ENCODE results near the gene LAMA2. TPM values are rescaled to one million over a fixed set of nuclear protein-coding genes. Genes with fewer than 3 reads are reported as not detected.
A peak's percentile ranks its signal among the peaks of the same experiment; 100 is the strongest.

Gene LAMA2
- total RNA-seq, 1 experiment from 2014 or later: 1.3 TPM

GRCh38 chr6:129446272-129447197, 563.6 kb downstream of the LAMA2 start:
- DNase-seq (ENCODE audit: low read depth, low spot score): no peak
- in situ Hi-C loops (cut with HindIII; ENCODE audit: low pct_unique_long_range_greater_than_20kb, low sequenced_read_pairs): no loop called here

GRCh38 chr6:129447198-129447565, 564.2 kb downstream of the LAMA2 start:
- in situ Hi-C loops (cut with HindIII; ENCODE audit: low pct_unique_long_range_greater_than_20kb, low sequenced_read_pairs): no loop called here
- no peak for DNase-seq (ENCODE audit: low read depth, low spot score)

GRCh38 chr6:129448965-129449364, 566.0 kb downstream of the LAMA2 start:
- in situ Hi-C loops (cut with HindIII; ENCODE audit: low pct_unique_long_range_greater_than_20kb, low sequenced_read_pairs): no loop called here
- no peak for DNase-seq (ENCODE audit: low read depth, low spot score)

GRCh38 chr6:129451187-129451586, 568.2 kb downstream of the LAMA2 start:
- in situ Hi-C loops (cut with HindIII; ENCODE audit: low pct_unique_long_range_greater_than_20kb, low sequenced_read_pairs): no loop called here
- no peak for DNase-seq (ENCODE audit: low read depth, low spot score)

GRCh38 chr6:129453073-129453472, 570.1 kb downstream of the LAMA2 start:
- DNase-seq (ENCODE audit: low read depth, low spot score): no peak
- in situ Hi-C loops (cut with HindIII; ENCODE audit: low pct_unique_long_range_greater_than_20kb, low sequenced_read_pairs): no loop called here

GRCh38 chr6:129454488-129454887, 571.5 kb downstream of the LAMA2 start:
- no peak for DNase-seq (ENCODE audit: low read depth, low spot score)
- in situ Hi-C loops (cut with HindIII; ENCODE audit: low pct_unique_long_range_greater_than_20kb, low sequenced_read_pairs): no loop called here

DNA sequence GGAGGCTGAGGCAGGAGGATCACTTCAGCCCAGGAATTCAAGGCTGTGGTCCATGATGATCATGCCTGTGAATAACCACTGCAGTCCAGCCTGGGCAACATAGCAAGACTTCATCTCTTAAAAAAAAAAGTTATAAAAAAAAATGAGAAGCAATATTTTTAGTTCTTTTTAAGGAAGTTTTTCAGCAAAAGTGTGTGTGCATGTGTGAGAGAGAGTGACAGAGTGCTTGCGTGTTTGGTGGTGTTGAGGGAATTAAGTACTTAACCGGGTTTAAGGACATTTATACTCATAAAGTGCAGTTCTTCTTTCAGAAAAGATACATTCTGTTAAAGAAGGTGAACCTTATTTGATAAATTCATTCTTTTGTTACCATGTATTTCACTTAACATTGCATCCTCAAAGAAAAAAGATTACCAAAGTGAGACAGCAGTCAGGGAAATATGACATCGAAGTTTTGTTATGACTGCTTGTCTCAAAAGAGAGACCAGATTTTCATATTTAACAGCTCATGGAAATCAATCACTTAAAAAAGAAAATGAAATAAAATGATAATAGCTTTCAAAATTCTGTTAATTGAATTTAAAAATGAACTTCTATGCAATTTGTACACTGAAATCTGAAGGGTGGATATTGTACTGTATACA, 572.3 kb downstream of the LAMA2 start:
- in situ Hi-C loops (cut with HindIII; ENCODE audit: low pct_unique_long_range_greater_than_20kb, low sequenced_read_pairs): no loop called here

DNA sequence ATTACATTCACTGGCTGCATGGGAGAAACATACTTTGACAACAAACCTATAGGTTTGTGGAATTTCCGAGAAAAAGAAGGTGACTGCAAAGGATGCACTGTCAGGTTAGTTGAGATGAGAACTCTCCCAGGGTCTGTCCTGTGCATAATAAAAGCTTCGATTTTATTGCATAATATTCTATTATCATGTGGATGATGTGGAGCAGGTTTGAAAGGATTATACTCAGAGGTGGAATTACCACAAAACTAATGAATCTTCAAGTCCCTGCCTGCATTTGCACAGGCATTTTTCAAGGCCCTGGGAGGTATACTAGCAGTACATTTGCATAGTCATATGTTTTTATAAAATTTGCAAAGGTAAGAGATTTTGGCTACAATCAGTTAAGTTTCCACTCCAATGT, 577.3 kb downstream of the LAMA2 start:
- DNase-seq (ENCODE audit: low read depth, low spot score): no peak
- in situ Hi-C loops (cut with HindIII; ENCODE audit: low pct_unique_long_range_greater_than_20kb, low sequenced_read_pairs): no loop called here

More for the DNA sequence above, 572.3 kb downstream of the LAMA2 start:
- DNase-seq (ENCODE audit: low read depth, low spot score): no peak

DNA sequence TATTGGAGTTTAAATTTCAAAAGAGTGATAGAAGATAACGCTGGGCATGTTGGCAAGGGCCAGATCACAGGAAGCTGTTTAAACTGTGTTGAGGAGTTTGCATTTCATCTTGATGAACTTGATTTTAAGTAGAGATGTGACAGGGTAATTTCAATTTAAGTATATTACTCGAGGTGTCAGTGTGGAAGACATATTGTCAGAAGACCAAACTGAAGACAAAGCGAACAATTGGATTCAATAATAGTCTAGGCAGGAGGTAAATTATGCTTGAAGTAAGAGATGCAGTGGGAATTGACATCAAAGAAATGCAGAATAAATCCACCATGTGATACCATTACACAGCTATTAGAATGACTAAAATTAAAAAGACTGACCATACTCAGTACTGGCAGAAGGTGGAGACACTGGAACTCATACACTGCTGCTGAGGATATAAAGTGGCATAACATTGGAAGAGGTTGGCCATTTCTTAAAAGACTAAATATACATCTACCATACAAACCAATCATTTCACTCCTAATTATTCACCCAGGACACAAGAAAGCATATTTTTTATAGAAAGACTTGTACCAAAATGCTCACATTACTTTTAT, 586.2 kb downstream of the LAMA2 start:
- in situ Hi-C loops (cut with HindIII; ENCODE audit: low pct_unique_long_range_greater_than_20kb, low sequenced_read_pairs): no loop called here

DNA sequence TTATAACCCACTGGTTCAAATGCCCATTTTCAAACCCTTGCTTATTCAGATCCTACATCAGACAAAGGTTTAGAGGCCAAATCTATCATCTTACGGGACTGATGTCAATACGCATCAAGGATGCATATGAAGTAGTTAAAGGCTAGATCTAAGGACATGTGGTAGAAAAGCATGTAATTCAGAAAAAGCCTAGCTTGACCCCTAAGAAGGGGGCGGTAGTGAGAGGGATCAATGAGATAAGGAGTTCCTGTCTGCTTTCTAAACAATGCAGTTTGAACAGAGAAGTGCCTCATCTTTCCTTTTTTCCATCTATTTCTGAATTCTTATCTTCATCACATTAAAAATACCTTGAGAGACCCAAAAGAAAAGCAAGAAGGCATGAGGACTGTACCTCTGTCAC, 589.3 kb downstream of the LAMA2 start:
- in situ Hi-C loops (cut with HindIII; ENCODE audit: low pct_unique_long_range_greater_than_20kb, low sequenced_read_pairs): no loop called here
- DNase-seq (ENCODE audit: low read depth, low spot score): no peak

More for the DNA sequence above, 586.2 kb downstream of the LAMA2 start:
- DNase-seq (ENCODE audit: low read depth, low spot score): peak; percentile 14

GRCh38 chr6:129473546-129473945, 590.6 kb downstream of the LAMA2 start:
- DNase-seq (ENCODE audit: low read depth, low spot score): no peak
- in situ Hi-C loops (cut with HindIII; ENCODE audit: low pct_unique_long_range_greater_than_20kb, low sequenced_read_pairs): no loop called here

DNA sequence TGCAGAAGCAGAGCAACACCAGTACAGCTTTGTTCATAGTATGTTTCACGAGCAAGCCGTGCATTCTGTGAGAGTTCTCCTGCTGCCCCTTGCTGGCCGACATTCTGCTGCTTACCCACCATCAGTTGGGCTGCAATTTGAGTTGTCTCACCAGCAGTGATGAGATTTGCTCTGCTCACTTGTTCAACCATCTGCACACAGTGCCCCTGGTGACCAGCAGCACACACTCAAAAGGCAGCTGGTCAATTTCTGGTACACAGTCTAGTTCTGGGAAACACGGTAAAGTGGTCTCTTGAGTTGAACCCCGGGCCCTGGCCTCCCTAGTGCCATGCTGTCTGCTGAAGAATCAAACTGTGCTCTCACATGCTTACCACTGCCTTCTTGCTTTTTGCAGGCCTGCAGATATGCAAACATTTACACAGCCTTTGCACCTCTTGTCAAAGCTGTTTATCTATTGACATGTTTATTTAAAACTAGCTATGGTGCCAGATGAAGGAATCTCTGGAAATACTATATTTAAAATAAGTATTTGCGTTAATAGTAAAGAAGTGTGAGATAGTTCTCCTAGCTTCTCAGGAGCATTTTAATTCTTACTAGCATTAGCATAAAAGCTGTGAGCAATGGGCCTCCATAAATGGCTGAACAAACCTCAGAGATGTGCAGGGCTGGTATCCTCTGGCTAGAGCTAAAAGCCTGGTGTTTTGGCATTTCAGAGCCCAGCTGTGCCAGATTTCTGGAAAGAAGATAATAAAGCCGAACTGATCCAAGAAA, 592.7 kb downstream of the LAMA2 start:
- in situ Hi-C loops (cut with HindIII; ENCODE audit: low pct_unique_long_range_greater_than_20kb, low sequenced_read_pairs): no loop called here

GRCh38 chr6:129476248-129476564, 593.3 kb downstream of the LAMA2 start:
- no peak for DNase-seq (ENCODE audit: low read depth, low spot score)
- in situ Hi-C loops (cut with HindIII; ENCODE audit: low pct_unique_long_range_greater_than_20kb, low sequenced_read_pairs): no loop called here

More for the DNA sequence above, 592.7 kb downstream of the LAMA2 start:
- DNase-seq (ENCODE audit: low read depth, low spot score): peak; percentile 47

- DNase-seq (ENCODE audit: low read depth, low spot score): no peak
- in situ Hi-C loops (cut with HindIII; ENCODE audit: low pct_unique_long_range_greater_than_20kb, low sequenced_read_pairs): no loop called here
Measured at GRCh38 chr6:129476810-129477209, 593.9 kb downstream of the LAMA2 start.

- in situ Hi-C loops (cut with HindIII; ENCODE audit: low pct_unique_long_range_greater_than_20kb, low sequenced_read_pairs): no loop called here
- no peak for DNase-seq (ENCODE audit: low read depth, low spot score)
Measured at GRCh38 chr6:129478379-129478778, 595.4 kb downstream of the LAMA2 start.

GRCh38 chr6:129481706-129482105, 598.8 kb downstream of the LAMA2 start:
- in situ Hi-C loops (cut with HindIII; ENCODE audit: low pct_unique_long_range_greater_than_20kb, low sequenced_read_pairs): no loop called here
- DNase-seq (ENCODE audit: low read depth, low spot score): no peak

GRCh38 chr6:129485746-129486145, 602.8 kb downstream of the LAMA2 start:
- in situ Hi-C loops (cut with HindIII; ENCODE audit: low pct_unique_long_range_greater_than_20kb, low sequenced_read_pairs): no loop called here
- peak; percentile 34 for DNase-seq (ENCODE audit: low read depth, low spot score)

DNA sequence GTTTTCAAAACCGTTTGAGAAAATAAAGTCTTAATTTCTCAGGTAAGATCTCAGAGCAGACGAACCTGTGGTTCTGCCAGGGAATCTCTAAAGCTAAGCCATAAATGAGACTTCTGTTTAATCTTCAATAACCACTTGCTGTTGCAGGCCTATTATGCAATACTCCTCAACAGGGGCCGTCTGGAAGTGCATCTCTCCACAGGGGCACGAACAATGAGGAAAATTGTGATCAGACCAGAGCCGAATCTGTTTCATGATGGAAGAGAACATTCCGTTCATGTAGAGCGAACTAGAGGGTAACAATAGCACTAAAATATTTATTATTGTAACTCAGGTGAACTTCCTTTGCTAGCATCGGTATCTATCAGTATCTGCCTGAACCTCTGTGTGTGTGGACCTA, 603.4 kb downstream of the LAMA2 start:
- in situ Hi-C loops (cut with HindIII; ENCODE audit: low pct_unique_long_range_greater_than_20kb, low sequenced_read_pairs): no loop called here
- DNase-seq (ENCODE audit: low read depth, low spot score): no peak
